ENCODE measurements around the gene TFB1M.
"Not testable (repeated sequence)": the region's sequence is repeated elsewhere in the genome, so short reads cannot be mapped to it uniquely, and the experiment has no call there.

TFB1M gene

DNA sequence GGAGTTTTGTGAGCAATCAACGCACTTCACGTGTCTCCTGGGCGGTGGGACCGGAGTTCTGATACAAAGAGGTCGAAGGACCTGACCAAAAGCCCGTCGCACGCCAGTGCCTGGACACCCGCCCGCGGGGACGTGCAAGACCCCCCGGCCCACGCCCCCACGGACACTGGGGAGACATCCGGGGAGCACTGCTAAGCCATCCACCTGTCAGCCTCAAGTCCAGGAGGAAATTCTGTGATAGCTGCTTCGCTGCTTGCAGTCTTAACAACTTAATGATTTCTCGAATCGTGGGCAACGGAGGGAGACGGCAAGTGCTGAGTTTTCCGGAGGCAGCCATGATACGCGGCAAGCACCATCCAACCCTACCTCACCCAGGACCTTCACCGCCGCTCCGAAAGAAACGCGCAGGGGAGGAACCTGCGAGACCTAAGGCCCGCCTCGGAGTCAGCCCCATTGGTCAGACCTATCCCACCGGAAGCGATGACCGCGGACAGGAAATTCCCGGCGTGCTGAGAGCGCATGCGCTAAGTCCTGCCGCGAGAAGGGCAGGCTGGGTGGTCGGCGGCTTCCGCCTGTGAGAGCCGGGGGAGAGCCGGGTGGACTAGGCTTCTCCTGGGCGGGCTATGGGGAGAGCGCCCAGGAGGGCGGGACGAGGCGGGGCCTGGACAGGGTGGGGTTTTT lies at the start of gene TFB1M:
TSS of gene TFB1M (minus strand) at position 393 of the 681 bp plus-strand sequence. CDS start at position 337, 56 bp downstream.
- peak; percentile 93 for DNase-seq (ENCODE audit: low spot score)

DNA sequence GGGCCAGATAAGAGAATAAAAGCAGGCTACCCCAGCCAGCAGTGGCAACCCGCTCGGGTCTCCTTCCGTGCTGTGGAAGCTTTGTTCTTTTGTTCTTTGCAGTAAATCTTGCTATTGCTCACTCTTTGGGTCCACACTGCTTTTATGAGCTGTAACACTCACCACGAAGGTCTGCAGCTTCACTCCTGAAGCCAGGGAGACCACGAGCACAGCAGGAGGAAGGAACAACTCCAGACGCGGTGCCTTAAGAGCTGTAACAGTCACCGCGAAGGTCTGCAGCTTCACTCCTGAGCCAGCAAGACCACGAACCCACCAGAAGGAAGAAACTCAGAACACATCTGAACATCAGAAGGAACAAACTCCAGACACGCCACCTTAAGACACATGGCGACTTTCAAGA lies 49.7 kb upstream of the TFB1M start:
- not testable (repeated sequence) for DNase-seq (ENCODE audit: low spot score)

DNA sequence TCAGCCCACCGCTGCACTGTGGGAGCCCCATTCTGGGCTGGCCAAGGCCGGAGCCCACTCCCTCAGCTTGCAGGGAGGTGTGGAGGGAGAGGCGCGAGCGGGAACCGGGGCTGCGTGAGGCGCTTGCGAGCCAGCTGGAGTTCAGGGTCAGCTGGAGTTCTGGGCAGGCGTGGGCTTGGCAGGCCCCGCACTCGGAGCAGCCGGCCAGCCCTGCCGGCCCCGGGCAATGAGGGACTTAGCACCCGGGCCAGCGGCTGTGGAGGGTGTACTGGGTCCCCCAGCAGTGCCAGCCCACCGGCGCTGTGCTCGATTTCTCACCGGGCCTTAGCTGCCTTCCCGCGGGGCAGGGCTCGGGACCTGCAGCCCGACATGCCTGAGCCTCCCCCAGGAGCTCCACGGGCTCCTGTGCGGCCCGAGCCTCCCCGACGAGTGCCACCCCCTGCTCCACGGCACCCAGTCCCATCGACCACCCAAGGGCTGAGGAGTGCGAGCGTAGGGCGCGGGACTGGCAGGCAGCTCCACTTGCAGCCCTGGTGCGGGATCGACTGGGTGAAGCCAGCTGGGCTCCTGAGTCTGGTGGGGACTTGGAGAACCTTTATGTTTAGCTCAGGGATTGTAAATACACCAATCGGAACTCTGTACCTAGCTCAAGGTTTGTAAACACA lies 48.8 kb upstream of the TFB1M start:
- not testable (repeated sequence) for DNase-seq (ENCODE audit: low spot score)

DNA sequence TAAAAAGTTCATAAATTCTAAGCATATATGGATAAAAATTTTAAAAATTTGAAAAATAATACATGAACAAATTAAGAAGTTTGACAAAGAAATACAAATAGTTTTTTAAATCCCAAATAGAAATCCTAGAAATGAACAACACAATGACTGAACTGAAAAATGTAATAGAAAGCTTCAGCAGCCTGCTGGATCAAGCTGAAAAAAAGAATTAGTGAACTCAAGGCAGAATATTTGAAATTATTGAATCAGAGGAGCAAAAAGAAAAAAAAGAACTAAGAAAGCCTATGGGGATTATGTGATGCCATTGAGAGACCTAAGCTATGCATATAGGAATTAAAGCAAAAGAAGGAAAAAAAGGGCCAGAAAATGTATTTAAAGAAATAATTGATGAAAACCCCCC lies 39.9 kb upstream of the TFB1M start:
- no peak for DNase-seq (ENCODE audit: low spot score)

DNA sequence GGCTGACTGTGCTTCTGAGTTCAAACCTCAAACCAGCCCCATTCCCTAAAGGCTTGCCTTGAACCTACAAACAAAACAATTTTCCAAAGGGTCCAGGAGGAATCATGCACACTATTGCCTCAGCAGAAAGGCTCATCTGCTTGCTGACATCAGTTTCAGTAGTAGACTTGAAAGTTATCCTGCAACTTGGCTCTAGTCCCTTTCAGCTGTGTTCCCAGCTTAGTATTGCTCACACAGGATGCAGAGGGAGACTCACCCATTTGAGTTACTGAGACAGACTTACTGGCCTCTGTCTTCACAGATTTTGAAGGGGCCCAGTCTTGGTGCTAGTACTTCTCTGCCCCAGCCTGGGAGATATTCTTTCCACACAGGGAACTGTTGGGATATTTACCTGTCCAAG lies 38.5 kb upstream of the TFB1M start:
- no peak for DNase-seq (ENCODE audit: low spot score)

DNA sequence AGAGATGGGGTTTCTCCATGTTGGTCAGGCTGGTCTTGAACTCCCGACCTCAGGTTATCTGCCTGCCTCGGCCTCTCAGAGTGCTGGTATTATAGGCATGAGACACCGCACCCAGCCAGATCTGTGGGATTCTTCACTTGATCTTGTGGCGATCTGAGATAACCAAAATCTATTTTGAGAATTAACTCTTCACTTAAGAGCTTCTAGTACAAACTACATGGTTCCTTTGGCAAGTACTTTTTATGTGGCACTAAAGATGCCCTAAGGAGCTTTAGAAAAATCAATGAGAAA lies 37.8 kb upstream of the TFB1M start:
- no peak for DNase-seq (ENCODE audit: low spot score)

DNA sequence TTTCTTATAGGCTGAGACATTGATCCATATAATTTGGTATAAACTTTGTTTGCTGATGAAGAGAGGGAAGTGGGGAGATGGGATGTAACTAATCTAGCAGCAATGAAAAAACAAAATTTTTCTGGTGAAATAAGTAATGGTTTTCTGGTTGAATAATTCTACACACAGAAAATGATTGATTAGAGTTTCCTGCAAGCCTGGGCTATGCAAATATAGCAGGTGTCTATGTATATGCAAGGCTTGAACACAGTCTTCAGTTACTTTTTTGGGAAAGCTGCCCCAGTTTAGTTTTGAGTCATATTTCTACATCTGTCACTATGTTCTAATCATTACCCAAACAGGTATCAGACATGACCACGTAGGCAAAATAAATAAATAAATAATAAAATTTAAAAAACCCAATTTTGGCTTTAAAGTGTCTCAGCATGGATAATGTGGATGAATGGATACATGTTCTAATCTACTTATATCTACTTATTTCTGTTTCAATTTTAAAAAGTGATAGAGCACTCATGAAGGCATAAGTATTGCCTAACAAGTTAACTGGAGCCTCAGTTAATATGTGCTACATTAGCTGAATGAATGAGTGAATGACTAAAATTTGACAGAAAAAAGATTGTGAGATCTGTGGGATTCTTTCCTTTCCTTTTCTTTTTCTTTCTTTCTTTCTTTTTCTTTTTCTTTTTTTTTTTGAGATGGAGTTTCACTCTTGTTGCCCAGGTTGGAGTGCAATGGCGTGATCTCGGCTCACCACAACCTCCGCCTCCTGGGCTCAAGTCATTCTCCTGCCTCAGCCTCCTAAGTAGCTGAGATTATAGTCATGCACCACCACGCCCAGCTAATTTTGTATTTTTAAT lies 37.2 kb upstream of the TFB1M start:
- no peak for DNase-seq (ENCODE audit: low spot score)

DNA sequence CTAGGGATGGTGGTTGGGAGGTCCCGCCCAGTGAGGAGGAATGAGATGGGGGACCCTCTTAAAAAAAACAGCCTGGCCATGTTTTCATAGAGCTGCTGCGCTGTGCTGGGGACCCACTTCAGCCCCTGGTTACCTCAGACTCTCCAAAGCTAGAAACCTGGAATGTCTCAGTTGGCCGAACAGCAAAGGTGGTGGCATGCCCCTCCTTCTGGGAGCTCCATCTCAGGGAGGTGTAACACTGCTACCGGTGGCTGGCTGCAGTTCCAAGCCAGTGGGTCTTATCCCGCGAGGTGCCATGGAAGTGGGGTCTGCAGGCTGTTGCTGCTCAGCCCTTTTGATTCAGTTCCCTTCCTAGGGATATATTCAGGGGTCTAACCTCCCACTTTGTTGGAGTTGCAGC lies 35.7 kb upstream of the TFB1M start:
- DNase-seq (ENCODE audit: low spot score), result no peak

DNA sequence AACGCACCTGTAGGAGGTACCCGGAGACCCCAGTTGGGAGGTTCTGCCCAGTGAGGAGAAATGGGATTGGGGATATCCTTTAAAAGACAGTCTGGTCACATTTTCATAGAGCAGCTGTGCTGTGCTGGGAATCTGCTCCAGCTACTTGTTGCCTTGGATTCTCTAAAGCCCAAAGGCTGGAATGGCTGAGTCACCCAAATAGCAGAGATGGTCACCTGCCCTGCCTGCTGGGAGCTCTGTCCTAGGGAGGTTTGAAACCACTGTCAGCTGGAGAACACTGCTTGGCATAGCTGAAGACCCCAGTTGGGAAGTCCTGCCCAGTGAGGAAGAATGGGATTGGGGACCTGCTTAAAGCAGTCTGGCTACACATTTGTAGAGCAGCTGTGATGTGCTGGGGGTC lies 34.8 kb upstream of the TFB1M start:
- DNase-seq (ENCODE audit: low spot score), result no peak

DNA sequence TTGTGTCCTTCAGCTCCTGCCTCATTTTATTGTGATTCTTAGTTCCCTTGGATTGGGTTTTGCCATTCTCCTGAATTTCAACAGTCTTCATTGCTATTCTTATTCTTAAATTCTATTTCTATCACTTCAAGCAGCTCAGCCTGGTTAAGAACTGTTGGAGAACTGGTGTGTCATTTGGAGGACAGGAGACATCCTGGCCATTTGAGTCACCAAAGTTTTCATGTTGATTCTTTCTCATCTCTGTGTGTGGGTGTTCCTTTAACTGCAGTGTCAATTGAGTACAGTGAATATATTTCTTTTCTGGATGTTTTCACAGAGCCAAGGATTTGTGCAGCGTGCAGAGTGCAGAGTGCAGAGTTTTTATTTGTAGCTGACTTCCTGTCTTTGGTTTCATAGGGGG lies 33.5 kb upstream of the TFB1M start:
- DNase-seq (ENCODE audit: low spot score), result no peak

DNA sequence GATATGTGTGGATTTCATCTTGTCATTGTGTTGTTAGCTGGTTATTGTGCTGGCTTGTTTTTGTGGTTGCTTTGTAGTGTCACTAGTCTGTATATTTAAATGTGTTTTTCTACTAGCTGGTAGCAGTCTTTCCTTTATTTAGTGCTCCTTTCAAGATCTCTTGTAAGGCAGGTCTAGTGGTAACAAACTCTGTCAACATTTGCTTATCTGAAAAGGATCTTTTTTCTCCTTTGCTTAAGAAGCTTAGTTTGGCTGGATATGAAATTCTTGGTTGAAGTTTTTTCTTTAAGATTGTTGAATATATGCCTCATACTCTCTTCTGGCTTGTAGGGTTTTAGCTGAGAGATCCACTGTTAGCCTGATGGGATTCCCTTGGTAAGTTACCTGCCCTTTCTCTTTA lies 32.7 kb upstream of the TFB1M start:
- DNase-seq (ENCODE audit: low spot score), result no peak

DNA sequence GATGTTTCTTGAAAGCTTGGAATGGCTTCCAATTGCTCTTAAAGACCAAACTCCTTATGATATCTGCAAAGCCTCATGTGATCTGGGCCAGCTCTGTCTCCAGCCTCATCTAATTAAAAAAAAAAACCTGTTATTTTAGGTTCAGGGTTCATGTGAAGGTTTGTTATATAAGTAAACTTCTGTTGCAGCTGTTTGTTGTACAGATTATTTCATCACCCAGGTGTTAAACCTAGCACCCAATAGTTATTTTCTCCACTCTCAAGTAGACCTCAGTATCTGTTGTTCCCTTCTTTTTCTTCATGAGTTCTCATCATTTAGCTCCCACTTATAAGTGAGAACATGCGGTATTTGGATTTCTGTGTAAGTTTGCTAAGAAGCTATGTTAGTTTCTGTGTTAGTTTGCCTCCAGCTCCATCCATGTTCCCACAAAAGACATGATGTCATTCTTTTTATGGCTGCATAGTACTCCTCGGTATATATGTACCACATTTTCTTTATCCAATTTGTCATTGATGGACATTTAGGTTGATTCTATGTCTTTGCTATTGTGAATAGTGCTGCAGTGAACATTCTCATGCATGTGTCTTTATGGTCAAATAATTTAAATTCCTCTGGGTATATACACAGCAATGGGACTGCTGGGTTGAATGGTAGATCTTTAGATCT lies 30.2 kb upstream of the TFB1M start:
- DNase-seq (ENCODE audit: low spot score), result no peak

DNA sequence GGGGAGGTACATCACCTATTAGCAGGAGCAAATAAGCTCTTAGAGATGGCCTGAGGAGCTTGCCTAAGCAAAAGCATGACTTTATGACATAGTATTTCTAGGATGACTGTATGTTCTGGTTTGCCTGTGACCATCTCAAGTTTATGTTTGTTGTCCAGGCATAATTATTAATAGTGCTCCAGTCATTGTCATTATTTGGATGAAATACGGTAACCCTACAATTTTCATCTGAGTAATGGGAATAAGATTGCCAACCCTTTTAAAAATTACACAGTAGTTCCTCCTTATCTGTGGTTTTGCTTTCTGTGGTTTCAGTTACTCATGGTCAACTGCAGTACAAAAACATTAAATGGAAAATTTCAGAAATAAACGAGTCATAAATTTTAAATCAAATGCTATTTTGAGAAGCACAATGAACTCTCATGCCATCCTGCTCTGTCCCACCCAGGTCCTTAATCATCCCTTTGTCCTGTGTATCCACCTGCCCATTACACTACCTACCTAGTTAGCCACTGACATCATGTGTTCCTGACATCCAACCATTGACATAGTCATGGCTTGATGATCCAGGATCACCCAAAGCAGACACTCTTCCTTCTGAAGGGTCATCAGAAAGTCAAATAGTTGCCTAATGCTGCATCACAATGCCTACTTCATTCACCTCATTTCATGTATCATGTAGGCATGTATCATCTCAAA lies 27.0 kb upstream of the TFB1M start:
- no peak for DNase-seq (ENCODE audit: low spot score)

DNA sequence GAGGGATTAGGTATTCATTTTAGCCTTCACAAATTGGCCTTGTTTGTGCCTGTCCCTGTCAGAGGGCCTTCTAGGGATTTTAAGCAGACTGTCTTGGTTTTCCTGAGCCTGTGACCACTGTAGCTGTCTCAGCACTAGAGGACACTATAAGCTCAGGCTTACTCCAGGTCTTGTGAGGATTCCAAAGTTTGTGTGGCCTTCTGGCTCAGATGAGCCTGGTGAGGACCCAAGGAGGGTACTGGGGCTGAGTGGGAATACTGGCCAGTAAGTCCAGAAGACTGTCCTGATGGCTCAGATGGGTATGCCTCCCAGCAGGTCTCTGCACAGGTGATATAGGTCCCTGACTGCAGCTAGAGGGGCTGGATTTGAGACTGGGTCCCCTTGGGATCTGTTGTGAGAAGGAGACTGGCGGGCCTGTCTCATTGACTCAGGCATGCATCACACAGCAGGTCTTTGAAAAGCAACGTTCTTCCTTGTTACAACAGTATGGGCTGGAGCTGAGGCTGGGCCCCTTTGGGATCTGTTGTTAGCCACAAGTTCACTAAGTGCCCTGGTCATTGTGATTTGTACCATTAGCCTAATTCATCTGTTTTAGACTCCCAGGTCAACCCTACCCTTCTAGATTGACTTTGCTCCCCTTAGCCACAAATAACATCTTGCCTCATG lies 26.3 kb upstream of the TFB1M start:
- peak; percentile 22 for DNase-seq (ENCODE audit: low spot score)

DNA sequence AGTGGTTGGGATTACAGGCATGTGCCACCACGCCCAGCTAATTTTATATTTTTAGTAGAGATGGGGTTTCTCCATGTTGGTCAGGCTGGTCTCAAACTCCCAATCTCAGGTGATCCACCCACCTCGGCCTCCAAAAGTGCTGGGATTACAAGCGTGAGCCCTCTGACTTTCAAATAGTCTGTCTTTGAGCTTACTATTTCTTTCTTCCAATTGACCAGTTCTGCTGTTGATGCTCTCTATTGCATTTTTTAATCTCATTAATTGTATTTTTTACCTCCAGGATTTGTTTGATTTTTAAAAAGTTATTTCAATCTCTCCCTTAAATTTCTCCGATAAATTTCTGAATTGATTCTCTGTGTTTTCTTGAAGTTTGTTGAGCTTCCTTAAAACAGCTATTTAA lies 25.6 kb upstream of the TFB1M start:
- not testable (repeated sequence) for DNase-seq (ENCODE audit: low spot score)

DNA sequence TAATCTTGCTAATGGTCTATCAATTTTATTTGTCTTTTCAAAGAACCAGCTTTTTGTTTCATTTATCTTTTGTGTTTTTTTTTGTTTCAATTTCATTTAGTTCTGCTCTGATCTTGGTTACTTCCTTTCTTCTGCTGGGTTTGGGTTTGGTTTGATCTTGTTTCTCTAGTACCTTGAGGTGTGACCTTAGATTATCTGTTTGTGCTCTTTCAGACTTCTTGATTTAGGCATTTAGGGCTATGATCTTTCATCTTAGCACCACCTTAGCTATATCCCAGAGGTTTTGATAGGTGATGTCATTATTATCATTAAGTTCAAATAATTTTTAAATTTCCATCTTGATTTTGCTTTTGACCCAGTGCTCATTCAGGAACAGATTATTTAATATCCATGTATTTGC lies 24.0 kb upstream of the TFB1M start:
- not testable (repeated sequence) for DNase-seq (ENCODE audit: low spot score)

DNA sequence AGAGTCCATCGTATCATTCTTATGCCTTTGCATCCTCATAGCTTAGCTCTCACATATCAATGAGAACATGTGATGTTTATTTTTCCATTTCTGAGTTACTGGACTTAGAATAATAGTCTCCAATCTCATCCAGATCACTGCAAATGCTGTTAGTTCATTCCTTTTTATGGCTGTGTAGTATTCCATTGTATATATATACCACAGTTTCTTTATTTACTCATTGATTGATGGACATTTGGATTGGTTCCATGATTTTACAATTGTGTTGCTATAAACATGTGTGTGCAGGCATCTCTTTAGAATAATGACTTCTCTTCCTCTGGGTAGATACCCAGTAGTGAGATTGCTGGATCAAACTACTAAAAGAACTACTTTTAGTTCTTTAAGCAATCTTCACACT lies 21.0 kb upstream of the TFB1M start:
- DNase-seq (ENCODE audit: low spot score), result no peak

DNA sequence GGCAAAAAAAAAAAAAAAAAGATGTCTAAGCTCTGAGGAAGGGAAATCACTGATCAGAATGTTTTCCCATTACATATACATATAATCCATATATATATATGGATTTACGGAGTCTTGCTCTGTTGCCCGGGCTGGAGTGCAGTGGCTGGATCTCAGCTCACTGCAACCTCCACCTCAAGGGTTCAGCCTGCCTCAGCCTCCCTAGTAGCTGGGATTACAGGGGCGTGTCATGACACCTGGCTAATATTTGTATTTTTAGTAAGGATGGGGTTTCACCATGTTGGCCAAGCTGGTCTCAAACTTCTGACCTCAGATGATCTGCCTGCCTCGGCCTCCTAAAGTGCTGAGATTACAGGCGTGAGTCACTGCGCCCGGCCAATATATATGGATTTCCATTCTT lies 19.8 kb upstream of the TFB1M start:
- not testable (repeated sequence) for DNase-seq (ENCODE audit: low spot score)

DNA sequence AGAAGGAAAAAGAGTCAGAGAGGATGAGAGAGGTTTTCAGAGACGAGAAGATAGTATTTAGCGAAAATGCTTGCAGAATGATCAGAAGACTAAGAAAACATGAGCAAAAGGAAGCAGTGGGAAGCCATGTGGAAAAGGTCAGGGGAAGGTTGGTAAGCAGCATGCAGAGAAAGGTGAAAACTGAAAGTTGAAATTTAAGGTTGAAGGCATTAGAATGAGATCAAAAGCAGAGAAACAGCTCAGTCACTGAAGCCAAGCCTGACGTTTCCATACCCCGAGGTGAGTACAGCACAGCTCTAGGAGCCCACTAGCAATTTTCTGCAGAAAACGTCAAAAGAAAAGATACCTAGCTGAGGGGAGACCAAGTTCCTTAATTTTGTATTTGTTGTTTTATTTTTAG lies 19.1 kb upstream of the TFB1M start:
- no peak for DNase-seq (ENCODE audit: low spot score)

DNA sequence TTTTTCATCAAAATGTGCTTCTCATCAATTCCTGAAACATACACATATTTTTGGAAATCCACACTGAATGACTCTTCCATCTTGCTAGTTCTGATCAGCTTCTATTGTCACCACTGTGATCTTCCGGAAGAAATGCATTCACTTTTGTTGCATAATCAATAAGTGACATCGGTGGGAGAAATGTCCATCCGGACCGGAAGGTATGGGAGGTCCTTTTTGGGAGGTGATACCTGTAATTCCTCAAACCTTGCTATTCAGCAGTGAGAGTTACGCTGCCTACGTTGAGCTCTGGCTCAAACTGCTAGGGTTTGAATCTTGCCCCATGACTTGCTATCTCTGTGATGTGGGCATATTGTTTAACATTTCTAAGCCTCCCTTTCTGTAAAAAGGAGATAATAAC lies 16.6 kb upstream of the TFB1M start:
- DNase-seq (ENCODE audit: low spot score), result no peak

DNA sequence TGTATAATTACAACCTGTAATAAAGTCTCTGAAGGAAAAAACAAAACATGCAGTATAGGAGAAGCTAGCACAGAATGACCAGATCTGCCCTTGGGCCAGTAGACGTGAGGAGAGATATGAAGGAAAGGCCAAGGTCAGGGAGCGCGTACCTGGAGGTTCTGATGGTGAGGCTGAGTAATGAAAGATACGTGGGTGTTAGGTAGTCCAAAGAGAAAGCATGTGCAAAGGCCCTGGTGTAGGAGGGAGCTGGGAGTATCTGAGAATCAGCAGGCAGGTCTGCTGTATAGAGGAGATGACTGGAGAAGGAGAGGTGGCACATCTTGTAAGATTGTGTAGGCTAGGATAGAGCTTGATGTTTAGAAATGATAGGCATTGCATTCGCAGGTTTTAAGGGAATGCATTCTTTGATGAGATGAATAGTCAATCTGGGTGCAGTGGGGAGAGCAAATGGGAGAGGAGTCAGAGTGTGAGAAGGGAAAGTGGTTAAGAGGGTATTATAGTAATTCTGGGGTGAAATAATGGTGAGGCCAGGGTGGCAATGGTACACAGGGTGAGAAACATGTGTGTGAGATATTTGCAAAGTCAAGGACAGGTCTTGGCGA lies 15.9 kb upstream of the TFB1M start:
- DNase-seq (ENCODE audit: low spot score), result no peak
